Lower leg skin (tissue), 4 donors: ENCODE results near the gene FBLN1. TPM values are rescaled to one million over a fixed set of nuclear protein-coding genes. Genes with fewer than 3 reads are reported as not detected.
A peak's percentile ranks its signal among the peaks of the same experiment; 100 is the strongest.
"Not testable (repeated sequence)": the region's sequence is repeated elsewhere in the genome, so short reads cannot be mapped to it uniquely, and the experiment has no call there.

Source experiments
- DNase-seq, 2 donors: peaks; one replicate each; pipeline ENCODE4 v3.0.0-alpha.2; 2019; ENCODE audit warnings: low spot score in 2 of 2
- H3K4me3 ChIP-seq: fragments of 200-600 bp; sonication (generic); 2 replicates; pipeline ENCODE4 v1.5.1; 2017; ENCODE audit warnings: mild to moderate bottlenecking, low read depth; ENCODE audit not compliant: poor library complexity, severe bottlenecking
- CTCF ChIP-seq, 3 donors: fragments of 450-650 bp; IDR thresholded peaks; one replicate each; pipeline ENCODE4 v1.5.1; 2016; ENCODE audit warnings: antibody characterized with exemption in 3 of 3, mild to moderate bottlenecking in 3 of 3, moderate library complexity in 2 of 3
- POLR2A ChIP-seq, 2 donors: fragments of 450-650 bp; IDR thresholded peaks; one replicate each; pipeline ENCODE4 v1.6.1; 2016 to 2017; ENCODE audit warnings: antibody characterized with exemption in 2 of 2, mild to moderate bottlenecking in 1 of 2, moderate library complexity in 1 of 2
- WGBS, 2 donors: methylation state at CpG; one replicate each; pipeline ENCODE4 v1.1.5; 2018; 5-methylcytosine and 5-hydroxymethylcytosine counted together
- intact Hi-C: fragments of 100-400 bp; cut with DNase I; formaldehyde crosslinking; loops from one replicate; pipeline ENCODE4 v1.15.0; 2023; ENCODE audit warnings: low total_unique reads
- total RNA-seq, 4 donors: library from RNA; depleted of rRNA; stranded (reverse); fragments of >200 nt; gene quantifications; one replicate each; pipeline ENCODE4 v1.1.0, GENCODE V29; 2016

FBLN1 gene
- total RNA-seq, 4 donors from 2014 or later: 114 to 414 (median 163) TPM

- 37 to 43% methylated on average over 4 of the region's 4 CpGs for WGBS, 2 donors
- no peak overlapping the region for H3K4me3 ChIP-seq
- TF ChIP-seq CTCF (IDR thresholded peaks at IDR 0.05) (no peak), POLR2A (IDR thresholded peaks at IDR 0.05) (no peak)
- intact Hi-C loops: no loop called here
- DNase-seq: no peak
Observed at GRCh38 chr22:45534339-45535192, 31.9 kb downstream of the FBLN1 start.

GRCh38 chr22:45535290-45535689, 32.6 kb downstream of the FBLN1 start:
- intact Hi-C loops: no loop called here
- DNase-seq: no peak
- TF ChIP-seq CTCF (IDR thresholded peaks at IDR 0.05): no peak
- no peak for TF ChIP-seq POLR2A (IDR thresholded peaks at IDR 0.05)
- H3K4me3 ChIP-seq: no peak overlapping the region
- WGBS, 2 donors: 55 to 66% methylated on average over 7 of the region's 7 CpGs

GRCh38 chr22:45535835-45536234, 33.2 kb downstream of the FBLN1 start:
- WGBS, 2 donors: 79 to 82% methylated on average over 6 of the region's 6 CpGs
- intact Hi-C loops, DNase-seq, H3K4me3 ChIP-seq: not testable (repeated sequence)

- peak; percentile 85 to 94 for DNase-seq
- no peak for TF ChIP-seq POLR2A (IDR thresholded peaks at IDR 0.05)
- no peak for TF ChIP-seq CTCF (IDR thresholded peaks at IDR 0.05)
Observed at GRCh38 chr22:45537734-45538181, 35.1 kb downstream of the FBLN1 start.

GRCh38 chr22:45538281-45538680, 35.6 kb downstream of the FBLN1 start:
- WGBS, 2 donors: 38 to 44% methylated on average over 4 of the region's 4 CpGs
- no peak for TF ChIP-seq POLR2A (IDR thresholded peaks at IDR 0.05)
- intact Hi-C loops: no loop called here
- no peak for DNase-seq
- no peak overlapping the region for H3K4me3 ChIP-seq

More at GRCh38 chr22:45537734-45538181, 35.1 kb downstream of the FBLN1 start:
- WGBS, 2 donors: 17 to 20% methylated on average over 13 to 15 of the region's 15 CpGs
- H3K4me3 ChIP-seq: no peak overlapping the region
- intact Hi-C loops: no loop called here

GRCh38 chr22:45540122-45540521, 37.4 kb downstream of the FBLN1 start:
- intact Hi-C loops: no loop called here
- WGBS, 2 donors: 84 to 90% methylated on average over 8 of the region's 8 CpGs

More at GRCh38 chr22:45540122-45540521, 37.4 kb downstream of the FBLN1 start:
- H3K4me3 ChIP-seq: no peak overlapping the region
- TF ChIP-seq CTCF (IDR thresholded peaks at IDR 0.05): no peak
- TF ChIP-seq POLR2A (IDR thresholded peaks at IDR 0.05): no peak
- no peak for DNase-seq
